BLaER1 treated with 17β-estradiol and CSF1 and Interleukin-3, amounts not matched to agents 10 nM and 100 nM (cell line): Measurements from ENCODE around the gene COG2.
"Not testable (repeated sequence)": the region's sequence is repeated elsewhere in the genome, so short reads cannot be mapped to it uniquely, and the experiment has no call there.

Source experiments
- H3K27ac ChIP-seq, 11 experiments: shearing (Covaris generic); formaldehyde crosslinking; 2 replicates each; pipeline ENCODE4 v1.8.1; 2022
- H3K27me3 ChIP-seq, 11 experiments: shearing (Covaris generic); formaldehyde crosslinking; 2 replicates each; pipeline ENCODE4 v1.8.1; 2022
- H3K36me3 ChIP-seq, 11 experiments: shearing (Covaris generic); formaldehyde crosslinking; 2 replicates each; pipeline ENCODE4 v1.8.1; 2022
- H3K4me1 ChIP-seq, 10 experiments: shearing (Covaris generic); formaldehyde crosslinking; 2 replicates each; pipeline ENCODE4 v1.8.1; 2022
- H3K4me2 ChIP-seq, 11 experiments: shearing (Covaris generic); formaldehyde crosslinking; 2 replicates each; pipeline ENCODE4 v1.8.1; 2022
- H3K4me3 ChIP-seq, 10 experiments: shearing (Covaris generic); formaldehyde crosslinking; 2 replicates each; pipeline ENCODE4 v1.8.1; 2022
- H3K9ac ChIP-seq, 11 experiments: shearing (Covaris generic); formaldehyde crosslinking; 2 replicates each; pipeline ENCODE4 v1.8.1; 2022
- H3K9me3 ChIP-seq, 11 experiments: shearing (Covaris generic); formaldehyde crosslinking; replicated peaks in 1 of 11; 2 replicates each; pipeline ENCODE4 v1.8.1; 2022
- H4K20me1 ChIP-seq, 11 experiments: shearing (Covaris generic); formaldehyde crosslinking; 2 replicates each; pipeline ENCODE4 v1.8.1; 2022
- Cebpa-rat ChIP-seq, 11 experiments: shearing (Covaris generic); IDR thresholded peaks; 2 replicates each; pipeline ENCODE4 v1.8.1; 2022

The COG2 gene

GRCh38 chr1:230642263-230642959 is at the start of gene COG2:
TSS of gene COG2 (plus strand) at chr1:230642481. CDS start at chr1:230642607, 126 bp downstream.
- H3K4me1 ChIP-seq = peaks cover 17 to 47% (median 29%) of the 10 kb centered on the region in 10 experiments
- H3K27ac ChIP-seq = peak within 1 kb of the TSS; percentile 56 to 94 (median 85); a peak in 21 of 22 replicates
- no peaks in the 10 kb centered on the region for H3K9me3 ChIP-seq
- H3K4me3 ChIP-seq = peak within 1 kb of the TSS; percentile 67 to 89 (median 74)
- no peak for TF ChIP-seq Cebpa-rat (IDR thresholded peaks at IDR 0.05)
- peak within 1 kb of the TSS; percentile 78 to 94 (median 86) for H3K9ac ChIP-seq
- peaks cover 31 to 49% (median 41%) of the 10 kb centered on the region in 11 experiments; a peak in 20 of 22 replicates for H4K20me1 ChIP-seq
- H3K36me3 ChIP-seq = peaks cover 18 to 31% (median 22%) of the 10 kb centered on the region in 11 experiments; a peak in 21 of 22 replicates
- peak within 1 kb of the TSS; percentile 75 to 96 (median 88) for H3K4me2 ChIP-seq
- H3K27me3 ChIP-seq = no peaks in the 10 kb centered on the region

- H3K9ac ChIP-seq = no peak overlapping the region
- H3K36me3 ChIP-seq = no peaks in the 10 kb centered on the region
- 0 out of 22 replicates have a peak, but pooled peaks cover 0 to under 1% (median 0%) of the 10 kb centered on the region in 11 experiments for H3K9me3 ChIP-seq
- no peaks in the 10 kb centered on the region for H3K4me1 ChIP-seq
- no peak overlapping the region for H3K27ac ChIP-seq
- H4K20me1 ChIP-seq = no peaks in the 10 kb centered on the region
- no peak overlapping the region for H3K4me3 ChIP-seq
- H3K4me2 ChIP-seq = no peak overlapping the region
- no peaks in the 10 kb centered on the region for H3K27me3 ChIP-seq
- no peak for TF ChIP-seq Cebpa-rat (IDR thresholded peaks at IDR 0.05)
These were observed 49.4 kb upstream of the COG2 start for GRCh38 chr1:230592848-230593414.

GRCh38 chr1:230594214-230594773 is 48.0 kb upstream of the COG2 start:
- Histone ChIP-seq H3K9me3 (peaks cover 0 to 14% (median 6%) of the 10 kb centered on the region in 11 experiments; a peak in 10 of 22 replicates), H3K36me3 (no peaks in the 10 kb centered on the region), H3K4me1 (no peaks in the 10 kb centered on the region), H3K27ac (no peak overlapping the region), H3K4me3 (no peak overlapping the region), H3K27me3 (no peaks in the 10 kb centered on the region), H3K9ac (no peak overlapping the region), H4K20me1 (no peaks in the 10 kb centered on the region), H3K4me2 (no peak overlapping the region)
- no peak for TF ChIP-seq Cebpa-rat (IDR thresholded peaks at IDR 0.05)

GRCh38 chr1:230595181-230595580 is 47.1 kb upstream of the COG2 start:
- Histone ChIP-seq H3K36me3 (no peaks in the 10 kb centered on the region), H3K27ac (no peak overlapping the region), H3K4me2 (no peak overlapping the region), H3K9me3 (peaks cover 0 to 23% (median 13%) of the 10 kb centered on the region in 11 experiments; a peak in 15 of 22 replicates), H3K27me3 (no peaks in the 10 kb centered on the region), H3K9ac (no peak overlapping the region), H4K20me1 (no peaks in the 10 kb centered on the region), H3K4me3 (no peak overlapping the region), H3K4me1 (no peaks in the 10 kb centered on the region)
- no peak for TF ChIP-seq Cebpa-rat (IDR thresholded peaks at IDR 0.05)

- H3K36me3 ChIP-seq = no peaks in the 10 kb centered on the region
- no peak overlapping the region for H3K27ac ChIP-seq
- H3K9ac ChIP-seq = no peak overlapping the region
- no peaks in the 10 kb centered on the region for H3K27me3 ChIP-seq
- no peak for TF ChIP-seq Cebpa-rat (IDR thresholded peaks at IDR 0.05)
- H3K9me3 ChIP-seq = peaks cover 0 to 23% (median 15%) of the 10 kb centered on the region in 11 experiments; a peak in 15 of 22 replicates
- no peak overlapping the region for H3K4me2 ChIP-seq
- no peaks in the 10 kb centered on the region for H4K20me1 ChIP-seq
- H3K4me3 ChIP-seq = no peak overlapping the region
- H3K4me1 ChIP-seq = no peaks in the 10 kb centered on the region
These were observed 46.0 kb upstream of the COG2 start for GRCh38 chr1:230596306-230596705.

- no peak overlapping the region for H3K4me2 ChIP-seq
- no peak overlapping the region for H3K4me3 ChIP-seq
- no peak overlapping the region for H3K27ac ChIP-seq
- no peak overlapping the region for H3K9ac ChIP-seq
- H4K20me1 ChIP-seq = no peaks in the 10 kb centered on the region
- peaks cover 0 to 23% (median 15%) of the 10 kb centered on the region in 11 experiments; a peak in 15 of 22 replicates for H3K9me3 ChIP-seq
- H3K36me3 ChIP-seq = no peaks in the 10 kb centered on the region
- no peaks in the 10 kb centered on the region for H3K27me3 ChIP-seq
- H3K4me1 ChIP-seq = no peaks in the 10 kb centered on the region
- TF ChIP-seq Cebpa-rat (IDR thresholded peaks at IDR 0.05) = no peak
These were observed 43.5 kb upstream of the COG2 start for GRCh38 chr1:230598745-230599144.

- no peak overlapping the region for H3K27ac ChIP-seq
- no peaks in the 10 kb centered on the region for H3K27me3 ChIP-seq
- no peaks in the 10 kb centered on the region for H3K4me1 ChIP-seq
- no peaks in the 10 kb centered on the region for H3K36me3 ChIP-seq
- no peak overlapping the region for H3K4me2 ChIP-seq
- no peaks in the 10 kb centered on the region for H4K20me1 ChIP-seq
- H3K9me3 ChIP-seq = peaks cover 0 to 23% (median 15%) of the 10 kb centered on the region in 11 experiments; a peak in 15 of 22 replicates
- H3K9ac ChIP-seq = no peak overlapping the region
- H3K4me3 ChIP-seq = no peak overlapping the region
- no peak for TF ChIP-seq Cebpa-rat (IDR thresholded peaks at IDR 0.05)
These were observed 42.2 kb upstream of the COG2 start for GRCh38 chr1:230599926-230600656.

- not testable (repeated sequence) for H3K27ac ChIP-seq, H3K4me1 ChIP-seq, H3K27me3 ChIP-seq, H3K4me2 ChIP-seq, H4K20me1 ChIP-seq, H3K4me3 ChIP-seq, H3K9ac ChIP-seq, H3K36me3 ChIP-seq
- peaks cover 0 to 23% (median 15%) of the 10 kb centered on the region in 11 experiments; a peak in 15 of 22 replicates for H3K9me3 ChIP-seq
These were observed 41.5 kb upstream of the COG2 start for GRCh38 chr1:230600657-230601400.
